Measurements from ENCODE around the gene CDH4.

DNA sequence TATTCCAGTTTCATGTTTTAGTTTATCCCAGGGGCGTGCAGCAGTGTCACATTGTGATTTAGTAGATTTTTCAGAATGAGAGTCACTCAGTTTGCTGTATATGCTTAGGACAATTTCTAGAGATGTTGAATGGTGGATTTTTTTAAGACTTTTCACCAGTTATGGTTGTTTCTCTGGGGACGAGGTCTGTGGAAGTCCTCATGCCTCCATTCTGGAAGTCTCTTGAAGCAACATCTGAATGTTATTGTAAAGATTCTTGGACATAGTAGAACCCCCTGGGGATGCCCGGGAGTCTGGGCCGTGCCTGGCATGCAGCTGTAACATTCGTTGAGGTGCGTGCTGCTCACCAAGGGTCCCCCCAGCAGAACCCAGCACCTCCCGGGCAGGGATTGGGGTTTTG, 341.5 kb downstream of the CDH4 start:
- TF ChIP-seq, protein P1, sequence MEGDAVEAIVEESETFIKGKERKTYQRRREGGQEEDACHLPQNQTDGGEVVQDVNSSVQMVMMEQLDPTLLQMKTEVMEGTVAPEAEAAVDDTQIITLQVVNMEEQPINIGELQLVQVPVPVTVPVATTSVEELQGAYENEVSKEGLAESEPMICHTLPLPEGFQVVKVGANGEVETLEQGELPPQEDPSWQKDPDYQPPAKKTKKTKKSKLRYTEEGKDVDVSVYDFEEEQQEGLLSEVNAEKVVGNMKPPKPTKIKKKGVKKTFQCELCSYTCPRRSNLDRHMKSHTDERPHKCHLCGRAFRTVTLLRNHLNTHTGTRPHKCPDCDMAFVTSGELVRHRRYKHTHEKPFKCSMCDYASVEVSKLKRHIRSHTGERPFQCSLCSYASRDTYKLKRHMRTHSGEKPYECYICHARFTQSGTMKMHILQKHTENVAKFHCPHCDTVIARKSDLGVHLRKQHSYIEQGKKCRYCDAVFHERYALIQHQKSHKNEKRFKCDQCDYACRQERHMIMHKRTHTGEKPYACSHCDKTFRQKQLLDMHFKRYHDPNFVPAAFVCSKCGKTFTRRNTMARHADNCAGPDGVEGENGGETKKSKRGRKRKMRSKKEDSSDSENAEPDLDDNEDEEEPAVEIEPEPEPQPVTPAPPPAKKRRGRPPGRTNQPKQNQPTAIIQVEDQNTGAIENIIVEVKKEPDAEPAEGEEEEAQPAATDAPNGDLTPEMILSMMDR (IDR thresholded peaks at IDR 0.05; ENCODE audit: borderline replicate concordance, extremely low read depth, low read length, poor library complexity, severe bottlenecking), result no peak
- TF ChIP-seq EZH2 (IDR thresholded peaks at IDR 0.05; ENCODE audit: borderline replicate concordance, low read depth, low read length, severe bottlenecking), result no peak
